Right hindlimb (tissue), 1 donor: Measurements from ENCODE around the gene KIAA1191.

Experiments
- DNase-seq: peaks from one replicate; pipeline ENCODE4 v3.0.0-alpha.2; 2018

Gene KIAA1191

DNA sequence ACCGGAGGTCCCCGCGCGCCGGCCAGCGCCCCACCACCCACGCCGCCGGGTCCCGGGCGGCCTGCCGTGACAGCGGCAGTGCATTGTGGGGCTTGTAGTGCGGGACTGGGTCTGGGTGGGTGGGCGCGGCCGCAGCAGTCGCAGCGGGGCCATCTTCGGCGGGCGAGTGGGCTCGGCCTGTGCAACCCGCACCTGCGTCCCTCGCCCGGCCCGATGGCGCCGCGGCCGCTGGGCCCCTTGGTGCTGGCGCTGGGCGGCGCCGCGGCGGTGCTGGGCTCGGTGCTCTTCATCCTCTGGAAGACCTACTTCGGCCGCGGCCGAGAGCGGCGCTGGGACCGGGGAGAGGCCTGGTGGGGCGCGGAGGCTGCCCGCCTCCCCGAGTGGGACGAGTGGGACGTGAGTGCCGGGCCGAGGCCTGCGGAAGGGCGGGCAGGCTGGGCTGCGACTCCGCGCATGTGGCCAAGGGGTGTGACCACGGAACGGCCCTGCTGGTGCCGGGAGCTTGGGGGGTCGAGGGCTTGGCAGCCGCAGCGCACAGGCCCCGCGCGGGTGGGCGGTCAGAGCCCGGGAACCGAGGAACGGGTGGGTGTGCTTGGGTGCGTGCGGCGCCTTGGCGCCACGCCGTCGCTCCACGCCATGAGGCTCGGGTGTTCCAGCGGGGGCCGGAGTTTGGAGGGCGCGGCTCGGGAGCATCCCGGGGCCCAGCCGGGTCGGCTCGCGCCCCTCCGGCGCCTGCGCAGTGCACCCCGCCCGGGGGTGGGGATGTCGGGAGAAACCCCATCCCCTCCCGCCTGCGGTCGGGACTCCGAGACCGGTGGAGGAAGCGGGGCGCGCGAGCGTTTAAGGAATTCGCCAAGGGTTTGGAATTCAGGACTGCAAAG lies 4.0 kb upstream of the KIAA1191 start, which contains the start of gene ARL10:
TSS of gene ARL10 (plus strand) at position 137 of the 881 bp plus-strand sequence. CDS start at position 214, 77 bp downstream.
- peak; percentile 83 for DNase-seq

- no peak for DNase-seq
These were observed 3.3 kb upstream of the KIAA1191 start for GRCh38 chr5:176364765-176365350.

DNA sequence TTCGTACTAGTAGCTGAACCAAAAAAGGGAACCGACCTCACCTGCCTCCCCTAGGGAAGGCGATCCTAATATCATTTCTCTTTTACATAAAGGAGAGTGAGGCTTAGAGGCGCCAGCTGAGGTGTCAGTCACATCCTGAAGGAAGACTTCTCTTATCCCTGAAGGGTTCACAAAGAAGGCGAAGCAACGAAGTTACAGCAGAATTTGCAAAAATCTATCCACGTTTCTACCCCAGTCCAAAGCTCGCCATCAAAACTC lies 598 bp upstream of the KIAA1191 start:
- DNase-seq, result no peak

DNA sequence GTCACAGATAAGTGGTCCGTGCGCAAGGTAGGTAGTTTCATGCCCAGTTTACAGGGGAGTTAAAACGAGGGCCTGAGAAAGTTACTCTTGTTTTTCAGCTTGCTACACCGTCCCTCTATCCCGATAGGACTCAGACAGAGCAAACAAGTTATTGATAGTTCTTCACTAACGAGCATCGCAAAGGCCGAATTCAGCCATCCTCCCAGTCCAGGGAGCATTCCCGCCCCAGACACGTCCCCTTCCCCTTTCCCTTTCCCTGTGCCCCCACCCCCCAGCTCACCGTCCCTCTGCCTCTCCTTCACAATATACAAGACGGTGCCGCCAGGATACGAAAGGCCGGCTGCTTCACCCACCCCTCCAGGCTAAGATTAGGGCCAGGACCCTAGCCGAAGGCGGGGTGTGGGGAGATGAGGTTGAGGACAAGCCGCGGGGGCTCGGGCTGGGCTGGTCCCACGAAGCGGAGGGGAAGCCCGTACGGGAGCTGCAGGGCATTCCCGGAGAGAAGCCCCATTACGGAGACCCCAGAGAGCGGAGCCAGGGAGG lies 599 bp downstream of the KIAA1191 start:
- DNase-seq, result no peak

GRCh38 chr5:176359658-176360057 lies 1.9 kb downstream of the KIAA1191 start:
- no peak for DNase-seq

- DNase-seq, result no peak
These were observed 5.4 kb downstream of the KIAA1191 start for GRCh38 chr5:176356179-176356566.

GRCh38 chr5:176355400-176356178 lies 6.0 kb downstream of the KIAA1191 start:
- no peak for DNase-seq

- DNase-seq, result peak; percentile 54
These were observed 8.0 kb downstream of the KIAA1191 start for GRCh38 chr5:176353533-176353932.

GRCh38 chr5:176352116-176352878 lies 9.3 kb downstream of the KIAA1191 start:
- DNase-seq, result no peak

DNA sequence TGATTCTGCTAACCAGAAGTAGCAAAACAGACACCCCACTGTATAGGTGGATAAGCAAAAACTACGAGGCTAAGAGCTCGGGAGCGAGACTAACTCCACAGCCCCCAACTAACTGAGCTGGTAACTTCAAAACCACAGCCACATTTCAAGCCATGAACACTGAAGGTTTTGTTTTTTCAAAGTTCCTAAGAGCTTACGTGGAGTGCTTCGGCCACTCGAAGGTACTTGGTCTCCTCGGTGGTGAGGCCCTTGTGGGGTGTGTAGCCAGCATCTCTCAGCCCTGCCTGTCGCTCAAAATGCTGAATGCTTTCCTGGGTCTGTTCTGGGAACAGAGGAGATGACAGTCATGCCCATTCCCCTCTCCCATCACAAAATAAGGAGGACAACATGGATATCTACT lies 11.1 kb downstream of the KIAA1191 start:
- DNase-seq, result no peak

- DNase-seq, result no peak
These were observed 18.7 kb downstream of the KIAA1191 start for GRCh38 chr5:176342766-176343458.

DNA sequence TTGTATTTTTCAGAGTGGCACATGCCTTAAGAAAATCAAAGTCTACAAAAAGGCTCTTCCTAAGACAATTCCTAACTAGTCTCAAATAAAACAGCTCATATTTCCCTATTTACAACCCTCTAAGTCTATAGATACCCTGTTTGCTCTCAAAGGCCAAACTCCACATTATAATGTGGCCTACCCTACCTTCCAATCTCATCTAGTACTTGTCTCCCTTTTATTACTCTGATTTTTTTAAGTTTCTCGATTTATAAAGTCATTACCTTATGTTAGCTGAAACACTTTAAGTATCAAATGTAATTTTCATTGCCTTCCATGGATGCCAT lies 19.4 kb downstream of the KIAA1191 start:
- DNase-seq, result no peak

DNA sequence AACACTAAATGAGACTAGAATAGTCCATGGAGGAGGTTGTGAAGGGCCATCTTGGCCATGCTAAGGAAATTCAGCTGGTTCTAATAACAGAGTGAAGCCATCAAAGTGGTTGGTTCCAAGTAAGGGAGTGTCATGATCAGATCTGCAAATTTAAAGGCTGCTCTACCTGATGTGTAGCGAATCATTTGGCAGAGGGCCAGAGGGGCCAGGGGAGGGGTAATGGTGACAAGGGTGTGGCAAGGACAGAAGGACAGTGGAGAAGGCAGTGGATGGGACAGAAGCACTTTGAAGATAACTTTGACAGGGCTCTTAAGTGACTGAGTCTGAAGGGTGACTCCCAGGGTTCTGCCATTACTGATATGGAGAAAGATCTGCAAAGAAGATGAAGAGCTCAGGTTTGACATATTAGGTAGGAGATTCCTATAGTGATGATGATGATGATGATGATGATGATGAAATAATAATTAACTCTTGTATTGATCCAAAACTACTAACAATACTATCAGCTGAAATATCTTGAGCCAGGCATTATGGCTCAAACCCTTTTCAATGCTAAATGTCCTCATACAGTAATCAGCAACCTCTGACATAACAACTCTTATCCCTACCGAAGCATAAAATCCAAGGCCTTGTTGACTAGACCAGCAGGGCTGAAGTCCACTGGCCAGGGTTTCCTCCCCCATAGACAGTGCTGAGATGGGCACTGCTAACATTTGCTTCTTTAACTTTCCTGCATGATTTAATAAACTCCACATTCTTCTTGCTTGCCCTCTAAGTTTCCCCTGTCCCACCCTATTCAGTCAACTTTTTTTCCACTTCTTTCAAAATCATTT lies 20.0 kb downstream of the KIAA1191 start:
- no peak for DNase-seq

DNA sequence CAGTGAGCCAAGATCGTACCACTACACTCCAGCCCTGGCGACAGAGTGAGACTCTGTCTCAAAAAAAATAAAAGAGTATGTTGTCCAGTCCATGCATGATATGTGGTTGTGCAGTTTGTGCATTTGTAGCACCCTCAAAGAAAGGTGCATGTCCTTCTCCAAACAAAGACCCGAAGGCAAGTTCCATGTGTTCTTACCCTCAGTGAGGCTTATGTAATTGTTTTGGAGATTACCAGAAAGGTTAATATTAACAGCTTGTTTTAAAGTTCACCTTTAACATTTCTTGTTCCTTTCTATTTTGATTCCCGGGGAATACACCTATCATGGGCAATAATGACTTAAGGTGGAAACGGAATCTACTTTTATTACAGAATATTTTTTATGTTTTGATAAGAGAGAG lies 22.3 kb downstream of the KIAA1191 start:
- no peak for DNase-seq

- DNase-seq, result no peak
These were observed 23.7 kb downstream of the KIAA1191 start for GRCh38 chr5:176337913-176338312.

- no peak for DNase-seq
These were observed 27.4 kb downstream of the KIAA1191 start for GRCh38 chr5:176334031-176334770.

- DNase-seq, result no peak
These were observed 41.0 kb downstream of the KIAA1191 start for GRCh38 chr5:176320577-176320976.

- no peak for DNase-seq
These were observed 41.6 kb downstream of the KIAA1191 start for GRCh38 chr5:176319827-176320554.

DNA sequence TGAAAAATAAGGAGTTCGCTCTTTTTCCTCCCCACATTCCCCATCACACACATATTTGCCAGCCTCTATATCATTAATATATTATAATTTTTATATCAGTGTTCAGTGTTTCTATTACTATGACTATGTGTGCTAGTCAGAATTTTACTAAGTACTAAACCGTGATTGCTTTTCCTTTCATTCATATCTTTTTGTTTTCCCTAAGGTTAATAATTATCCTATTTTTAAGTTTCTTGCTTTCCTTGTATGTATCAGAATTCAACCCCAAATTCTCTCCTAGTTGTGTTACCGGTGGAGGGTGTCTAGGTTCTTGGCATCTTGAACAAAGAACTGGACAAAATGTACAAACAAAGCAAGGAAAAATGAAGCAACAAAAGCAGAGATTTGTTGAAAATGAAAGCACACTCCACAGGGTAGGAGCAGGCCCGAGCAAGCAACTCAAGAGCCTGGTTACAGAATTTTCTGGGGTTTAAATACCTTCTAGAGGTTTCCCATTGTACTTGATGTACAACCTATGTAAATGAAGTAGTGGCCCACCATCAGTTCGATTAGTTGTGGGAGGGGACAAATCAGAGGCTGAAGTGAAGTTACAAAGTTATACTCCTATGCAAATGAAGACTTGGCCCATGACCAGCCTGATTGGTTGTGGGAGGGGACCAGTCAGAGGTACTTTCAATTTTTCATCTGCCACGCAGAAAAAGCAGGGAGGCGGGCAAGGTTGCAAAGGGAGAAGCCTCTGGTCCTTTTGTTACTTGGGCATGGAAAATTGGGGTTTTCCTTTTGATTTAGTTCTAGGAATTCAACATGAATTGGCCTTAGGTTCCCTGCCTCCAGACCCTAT lies 43.8 kb downstream of the KIAA1191 start:
- no peak for DNase-seq
